Neuron (in vitro differentiated cells): ENCODE measurements around the gene PSMB10.
"Not testable (repeated sequence)": the region's sequence is repeated elsewhere in the genome, so short reads cannot be mapped to it uniquely, and the experiment has no call there.

Source experiments
- H2AFZ ChIP-seq: one replicate; pipeline ENCODE4 v1.6.1; 2013; ENCODE audit warnings: low read depth, mild to moderate bottlenecking, inconsistent platforms, low read length, moderate library complexity
- H3K27me3 ChIP-seq: one replicate; pipeline ENCODE4 v1.6.1; 2013; ENCODE audit warnings: low read length; ENCODE audit not compliant: insufficient read depth
- H3K36me3 ChIP-seq: one replicate; pipeline ENCODE4 v1.6.1; 2013; ENCODE audit warnings: low read length; ENCODE audit not compliant: insufficient read depth
- H3K4me1 ChIP-seq: one replicate; pipeline ENCODE4 v1.6.1; 2013; ENCODE audit warnings: low read length; ENCODE audit not compliant: insufficient read depth
- H3K4me3 ChIP-seq: 2 replicates; pipeline ENCODE4 v1.5.1; 2013; ENCODE audit warnings: mild to moderate bottlenecking, low read length, moderate library complexity
- H3K9me3 ChIP-seq: one replicate; pipeline ENCODE4 v1.6.1; 2013; ENCODE audit warnings: low read length

The PSMB10 gene

GRCh38 chr16:67922221-67922620 is 14.4 kb downstream of the PSMB10 start:
- peaks cover 14% of the 10 kb centered on the region for H3K36me3 ChIP-seq
- no peak overlapping the region for H3K4me3 ChIP-seq
- H2AFZ ChIP-seq = no peak overlapping the region
- no peaks in the 10 kb centered on the region for H3K9me3 ChIP-seq
- no peaks in the 10 kb centered on the region for H3K4me1 ChIP-seq
- no peaks in the 10 kb centered on the region for H3K27me3 ChIP-seq

GRCh38 chr16:67919622-67920221 is 16.9 kb downstream of the PSMB10 start:
- Histone ChIP-seq H3K4me1 (no peaks in the 10 kb centered on the region), H3K4me3 (no peak overlapping the region), H3K36me3 (peaks cover 24% of the 10 kb centered on the region), H3K9me3 (no peaks in the 10 kb centered on the region), H2AFZ (no peak overlapping the region), H3K27me3 (no peaks in the 10 kb centered on the region)

- Histone ChIP-seq H3K9me3 (no peaks in the 10 kb centered on the region), H2AFZ (no peak overlapping the region), H3K36me3 (peaks cover 21% of the 10 kb centered on the region), H3K4me3 (no peak overlapping the region), H3K4me1 (no peaks in the 10 kb centered on the region), H3K27me3 (no peaks in the 10 kb centered on the region)
These were observed 18.8 kb downstream of the PSMB10 start for GRCh38 chr16:67917852-67918236.

- H3K4me3 ChIP-seq = no peak overlapping the region
- no peaks in the 10 kb centered on the region for H3K27me3 ChIP-seq
- peaks cover 22% of the 10 kb centered on the region for H3K36me3 ChIP-seq
- no peak overlapping the region for H2AFZ ChIP-seq
- no peaks in the 10 kb centered on the region for H3K9me3 ChIP-seq
- no peaks in the 10 kb centered on the region for H3K4me1 ChIP-seq
These were observed 19.4 kb downstream of the PSMB10 start for GRCh38 chr16:67917140-67917851.

- H3K36me3 ChIP-seq = peaks cover 34% of the 10 kb centered on the region
- H2AFZ ChIP-seq = no peak overlapping the region
- H3K27me3 ChIP-seq = no peaks in the 10 kb centered on the region
These were observed 20.6 kb downstream of the PSMB10 start for GRCh38 chr16:67915831-67916723.

GRCh38 chr16:67915496-67915769 is 21.2 kb downstream of the PSMB10 start:
- not testable (repeated sequence) for H2AFZ ChIP-seq, H3K27me3 ChIP-seq, H3K9me3 ChIP-seq, H3K4me3 ChIP-seq, H3K4me1 ChIP-seq
- H3K36me3 ChIP-seq = peaks cover 40% of the 10 kb centered on the region

More at GRCh38 chr16:67915831-67916723, 20.6 kb downstream of the PSMB10 start:
- H3K4me1 ChIP-seq = no peaks in the 10 kb centered on the region
- H3K9me3 ChIP-seq = no peaks in the 10 kb centered on the region
- no peak overlapping the region for H3K4me3 ChIP-seq

- peaks cover 4% of the 10 kb centered on the region for H3K4me1 ChIP-seq
- H3K27me3 ChIP-seq = no peaks in the 10 kb centered on the region
- H2AFZ ChIP-seq = no peak overlapping the region
- H3K9me3 ChIP-seq = no peaks in the 10 kb centered on the region
- H3K4me3 ChIP-seq = no peak overlapping the region
- peaks cover 43% of the 10 kb centered on the region for H3K36me3 ChIP-seq
These were observed 21.7 kb downstream of the PSMB10 start for GRCh38 chr16:67914758-67915495.

- no peak overlapping the region for H2AFZ ChIP-seq
- H3K36me3 ChIP-seq = peaks cover 45% of the 10 kb centered on the region
- H3K4me1 ChIP-seq = peaks cover 8% of the 10 kb centered on the region
- H3K27me3 ChIP-seq = no peaks in the 10 kb centered on the region
- no peaks in the 10 kb centered on the region for H3K9me3 ChIP-seq
- H3K4me3 ChIP-seq = no peak overlapping the region
These were observed 26.5 kb downstream of the PSMB10 start for GRCh38 chr16:67910158-67910557.

- H3K27me3 ChIP-seq = no peaks in the 10 kb centered on the region
- no peaks in the 10 kb centered on the region for H3K9me3 ChIP-seq
- H3K36me3 ChIP-seq = peaks cover 41% of the 10 kb centered on the region
- H3K4me3 ChIP-seq = no peak overlapping the region
- no peak overlapping the region for H2AFZ ChIP-seq
- peaks cover 8% of the 10 kb centered on the region for H3K4me1 ChIP-seq
These were observed 27.5 kb downstream of the PSMB10 start for GRCh38 chr16:67909056-67909742.

- Histone ChIP-seq H3K36me3 (peaks cover 46% of the 10 kb centered on the region), H3K9me3 (no peaks in the 10 kb centered on the region), H2AFZ (no peak overlapping the region), H3K27me3 (no peaks in the 10 kb centered on the region), H3K4me1 (peaks cover 8% of the 10 kb centered on the region), H3K4me3 (no peak overlapping the region)
These were observed 29.1 kb downstream of the PSMB10 start for GRCh38 chr16:67907397-67908180.

- Histone ChIP-seq H2AFZ (no peak overlapping the region), H3K4me3 (no peak overlapping the region), H3K4me1 (no peaks in the 10 kb centered on the region), H3K36me3 (peaks cover 9% of the 10 kb centered on the region), H3K27me3 (no peaks in the 10 kb centered on the region), H3K9me3 (no peaks in the 10 kb centered on the region)
These were observed 33.8 kb downstream of the PSMB10 start for GRCh38 chr16:67902831-67903230.

GRCh38 chr16:67901734-67902133 is 34.9 kb downstream of the PSMB10 start:
- peaks cover 5% of the 10 kb centered on the region for H3K4me1 ChIP-seq
- no peaks in the 10 kb centered on the region for H3K9me3 ChIP-seq
- no peaks in the 10 kb centered on the region for H3K27me3 ChIP-seq
- H2AFZ ChIP-seq = no peak overlapping the region
- H3K4me3 ChIP-seq = no peak overlapping the region
- peaks cover 9% of the 10 kb centered on the region for H3K36me3 ChIP-seq
